ENCODE measurements around the gene INHBA. TPM values are rescaled to one million over a fixed set of nuclear protein-coding genes. Genes with fewer than 3 reads are reported as not detected.

INHBA gene
- total and polyA plus RNA-seq, 2 of the 4 experiments (the other 2 are of a cell fraction), result 60.2 to 112 TPM

DNA sequence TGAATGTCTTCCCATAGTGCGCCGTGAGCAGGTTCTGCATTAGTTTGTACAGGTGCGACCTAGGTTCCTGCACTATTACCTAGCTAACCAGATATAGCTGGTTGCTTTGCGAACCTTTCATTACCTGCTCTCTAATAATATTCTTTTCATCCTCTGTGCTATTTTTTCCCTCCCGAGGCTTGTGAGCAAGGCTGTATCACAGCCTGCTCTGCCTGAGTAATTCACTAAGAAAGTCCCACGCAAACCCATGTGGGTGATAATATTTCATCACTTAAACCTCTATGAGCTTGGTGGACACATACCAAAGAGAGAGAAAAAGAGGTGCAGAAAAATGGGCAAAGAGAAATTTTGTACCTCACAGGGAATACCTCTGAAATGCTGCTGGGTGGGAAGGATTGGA, 8.4 kb downstream of the INHBA start:
- in situ Hi-C loops (cut with MboI; ENCODE audit: low sequenced_read_pairs), result no loop called here
- dilution Hi-C loops (cut with HindIII; ENCODE audit: low sequenced_read_pairs, unreplicated experiment), result no loop called here
- Histone ChIP-seq H3K27ac (ENCODE audit: insufficient read depth, low read length) (no peak overlapping the region), H3K79me1 (ENCODE audit: low read depth in 1 of 2, low read length in 2 of 2) (peaks cover 4 to 52% of the 10 kb centered on the region in 2 experiments; a peak in 3 of 4 replicates), H3K36me3 (ENCODE audit: control insufficient read depth, insufficient read depth, low read length) (peaks cover 38% of the 10 kb centered on the region), H3K9me3 (ENCODE audit: control insufficient read depth, insufficient read depth, low read length) (no peaks in the 10 kb centered on the region), H3K23ac (ENCODE audit: low read depth, low read length) (peak overlapping the region; percentile 87), H2AK5ac (ENCODE audit: low read depth, low read length) (no peak overlapping the region), H3K4ac (ENCODE audit: low read depth, low read length) (peak overlapping the region; percentile 40; the same call in 1 of the 2 replicates), H2AFZ (replicated peaks; ENCODE audit: low read length, poor library complexity) (no peak overlapping the region), H3K56ac (ENCODE audit: extremely low read depth, insufficient read depth, low read length) (peak overlapping the region; percentile 20; the same call in 1 of the 2 replicates), H2BK120ac (ENCODE audit: low read depth, low read length) (peak overlapping the region; percentile 13; the same call in 1 of the 2 replicates), H2BK5ac (ENCODE audit: low read depth, low read length, poor library complexity, severe bottlenecking) (peak overlapping the region; percentile 98), H4K20me1 (ENCODE audit: insufficient read depth, low read length) (peaks cover 79% of the 10 kb centered on the region), H3K4me3 (ENCODE audit: insufficient read depth, low read depth, low read length) (no peak overlapping the region), H3K18ac (ENCODE audit: low read depth, low read length) (peak overlapping the region; percentile 57; the same call in 1 of the 2 replicates), H3K27me3 (ENCODE audit: control insufficient read depth, insufficient read depth, low read length) (no peaks in the 10 kb centered on the region), H3K9ac (ENCODE audit: low read depth, low read length) (peak overlapping the region; percentile 75; the same call in 1 of the 2 replicates), H3K9me1 (ENCODE audit: insufficient read depth, low read length) (peaks cover 24% of the 10 kb centered on the region), H2BK15ac (ENCODE audit: low read depth, low read length) (peak overlapping the region; percentile 15; the same call in 1 of the 3 replicates), H4K8ac (ENCODE audit: low read depth in 2 of 2, low read length in 2 of 2) (peak overlapping the region; percentile 67 to 92; a peak in 2 of 4 replicates), H3K4me1 (ENCODE audit: control insufficient read depth, insufficient read depth, low read length) (peaks cover 30% of the 10 kb centered on the region), H4K5ac (ENCODE audit: low read depth, low read length) (no peak overlapping the region), H2AK9ac (replicated peaks; ENCODE audit: low read depth, low read length, poor library complexity) (no peak overlapping the region), H4K91ac (ENCODE audit: insufficient read depth, low read depth, low read length) (0 out of 2 replicates have a peak overlapping the region, but pooled peaks have one; percentile 13), H3K4me2 (ENCODE audit: low read depth, low read length) (peak overlapping the region; percentile 98), H2BK20ac (ENCODE audit: low read depth, low read length) (peak overlapping the region; percentile 18; the same call in 1 of the 2 replicates), H3K14ac (replicated peaks; ENCODE audit: low read depth, low read length) (peak overlapping the region; percentile 97)
- CTCF ChIA-PET, result interaction anchor here (0.6 kb wide), 1 partner anchor 153 kb away, joined by 3 read pairs; no protein-coding TSS in a partner anchor
- intact Hi-C loops (cut with micrococcal nuclease), result loop anchor here (10.0 kb wide), 2 partner anchors 360 to 510 kb away; no protein-coding TSS in a partner anchor
- TF ChIP-seq MAFK (IDR thresholded peaks at IDR 0.05; ENCODE audit: low read depth, low read length) (no peak), CHD1 (IDR thresholded peaks at IDR 0.05; ENCODE audit: low read depth, low read length) (no peak), BHLHE40 (IDR thresholded peaks at IDR 0.05; ENCODE audit: low read depth, low read length) (no peak), SMC3 (IDR thresholded peaks at IDR 0.05; ENCODE audit: low read depth, low read length) (no peak), CEBPB (IDR thresholded peaks at IDR 0.05; ENCODE audit: low read depth, low read length) (no peak), POLR2A (IDR thresholded peaks at IDR 0.05; ENCODE audit: low read depth, low read length) (no peak; the same call in 1 of the 2 replicates), MAZ (IDR thresholded peaks at IDR 0.05; ENCODE audit: borderline replicate concordance, low read depth, low read length) (no peak)
- TF ChIP-seq, protein P1, sequence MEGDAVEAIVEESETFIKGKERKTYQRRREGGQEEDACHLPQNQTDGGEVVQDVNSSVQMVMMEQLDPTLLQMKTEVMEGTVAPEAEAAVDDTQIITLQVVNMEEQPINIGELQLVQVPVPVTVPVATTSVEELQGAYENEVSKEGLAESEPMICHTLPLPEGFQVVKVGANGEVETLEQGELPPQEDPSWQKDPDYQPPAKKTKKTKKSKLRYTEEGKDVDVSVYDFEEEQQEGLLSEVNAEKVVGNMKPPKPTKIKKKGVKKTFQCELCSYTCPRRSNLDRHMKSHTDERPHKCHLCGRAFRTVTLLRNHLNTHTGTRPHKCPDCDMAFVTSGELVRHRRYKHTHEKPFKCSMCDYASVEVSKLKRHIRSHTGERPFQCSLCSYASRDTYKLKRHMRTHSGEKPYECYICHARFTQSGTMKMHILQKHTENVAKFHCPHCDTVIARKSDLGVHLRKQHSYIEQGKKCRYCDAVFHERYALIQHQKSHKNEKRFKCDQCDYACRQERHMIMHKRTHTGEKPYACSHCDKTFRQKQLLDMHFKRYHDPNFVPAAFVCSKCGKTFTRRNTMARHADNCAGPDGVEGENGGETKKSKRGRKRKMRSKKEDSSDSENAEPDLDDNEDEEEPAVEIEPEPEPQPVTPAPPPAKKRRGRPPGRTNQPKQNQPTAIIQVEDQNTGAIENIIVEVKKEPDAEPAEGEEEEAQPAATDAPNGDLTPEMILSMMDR (conservative IDR thresholded peaks at IDR 0.05; ENCODE audit: low read depth, low read length), result no peak
- TF ChIP-seq, protein P2, sequence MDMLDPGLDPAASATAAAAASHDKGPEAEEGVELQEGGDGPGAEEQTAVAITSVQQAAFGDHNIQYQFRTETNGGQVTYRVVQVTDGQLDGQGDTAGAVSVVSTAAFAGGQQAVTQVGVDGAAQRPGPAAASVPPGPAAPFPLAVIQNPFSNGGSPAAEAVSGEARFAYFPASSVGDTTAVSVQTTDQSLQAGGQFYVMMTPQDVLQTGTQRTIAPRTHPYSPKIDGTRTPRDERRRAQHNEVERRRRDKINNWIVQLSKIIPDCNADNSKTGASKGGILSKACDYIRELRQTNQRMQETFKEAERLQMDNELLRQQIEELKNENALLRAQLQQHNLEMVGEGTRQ (IDR thresholded peaks at IDR 0.05; ENCODE audit: low read depth, low read length), result no peak
- TF ChIP-seq, protein P3, sequence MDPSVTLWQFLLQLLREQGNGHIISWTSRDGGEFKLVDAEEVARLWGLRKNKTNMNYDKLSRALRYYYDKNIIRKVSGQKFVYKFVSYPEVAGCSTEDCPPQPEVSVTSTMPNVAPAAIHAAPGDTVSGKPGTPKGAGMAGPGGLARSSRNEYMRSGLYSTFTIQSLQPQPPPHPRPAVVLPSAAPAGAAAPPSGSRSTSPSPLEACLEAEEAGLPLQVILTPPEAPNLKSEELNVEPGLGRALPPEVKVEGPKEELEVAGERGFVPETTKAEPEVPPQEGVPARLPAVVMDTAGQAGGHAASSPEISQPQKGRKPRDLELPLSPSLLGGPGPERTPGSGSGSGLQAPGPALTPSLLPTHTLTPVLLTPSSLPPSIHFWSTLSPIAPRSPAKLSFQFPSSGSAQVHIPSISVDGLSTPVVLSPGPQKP (IDR thresholded peaks at IDR 0.05; ENCODE audit: borderline replicate concordance, low read depth, low read length), result no peak
- DNase-seq, result peak; percentile 22
- WGBS, 2 experiments (ENCODE audit: extremely low coverage in 2 of 2, insufficient read length in 1 of 2), result 100% methylated on average over 3 of the region's 6 CpGs; no CpG with 5 or more reads in 1 of the 2 experiments
- no peak for ATAC-seq (ENCODE audit: low read depth)
- POLR2A ChIA-PET (ENCODE audit: unreplicated experiment), result no interaction called here
- BruUV-seq (replicated peaks), result no TSS peak

Data from IMR-90 (cell line).